Cardiac fibroblast (primary cell): ENCODE data around the gene RNF40.
"Not testable (repeated sequence)": the region's sequence is repeated elsewhere in the genome, so short reads cannot be mapped to it uniquely, and the experiment has no call there.

Experiments used
- DNase-seq, 2 donors: peaks; one replicate each; pipeline versions ENCODE4 v3.0.0 to v3.0.0-alpha.2; 2010; ENCODE audit warnings: low read depth in 2 of 2
- H3K4me3 ChIP-seq, 2 donors: replicated peaks in 1 of 2; 1 replicate in 1 of 2; 2 replicates in 1 of 2; pipeline ENCODE4 v1.5.1; 2011; ENCODE audit warnings: low read depth in 2 of 2, low read length in 2 of 2, mild to moderate bottlenecking in 2 of 2, moderate library complexity in 1 of 2
- TF ChIP-seq, protein P1 (sequence below): IDR thresholded peaks from one replicate; pipeline ENCODE4 v1.5.1; 2011; ENCODE audit warnings: low read depth, mild to moderate bottlenecking, low read length, inconsistent platforms

Gene RNF40

DNA sequence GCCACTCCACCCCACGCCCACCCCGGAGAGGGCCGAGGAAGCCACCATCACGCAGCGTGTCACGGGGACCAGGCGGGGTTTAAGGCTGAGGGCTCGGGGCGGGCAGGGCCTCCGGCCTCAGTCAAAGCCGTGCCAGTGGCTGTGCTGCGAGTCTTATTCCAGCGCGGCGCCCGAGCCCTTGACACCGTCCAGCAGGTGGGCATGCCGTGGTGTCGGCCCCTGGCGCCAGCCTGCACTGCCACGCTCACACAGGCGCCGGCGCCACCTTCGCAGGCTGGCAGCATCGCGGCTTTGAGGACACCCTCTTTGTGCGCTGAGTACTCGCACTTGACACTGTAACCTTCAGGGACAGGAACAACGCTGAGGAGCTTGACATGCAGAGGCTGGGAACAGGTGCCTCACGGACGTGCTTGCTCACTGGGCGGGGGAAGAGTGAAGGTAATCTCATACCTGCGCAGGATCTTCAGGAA lies 58.9 kb downstream of the RNF40 start:
- no peak overlapping the region for H3K4me3 ChIP-seq
- TF ChIP-seq, protein P1, sequence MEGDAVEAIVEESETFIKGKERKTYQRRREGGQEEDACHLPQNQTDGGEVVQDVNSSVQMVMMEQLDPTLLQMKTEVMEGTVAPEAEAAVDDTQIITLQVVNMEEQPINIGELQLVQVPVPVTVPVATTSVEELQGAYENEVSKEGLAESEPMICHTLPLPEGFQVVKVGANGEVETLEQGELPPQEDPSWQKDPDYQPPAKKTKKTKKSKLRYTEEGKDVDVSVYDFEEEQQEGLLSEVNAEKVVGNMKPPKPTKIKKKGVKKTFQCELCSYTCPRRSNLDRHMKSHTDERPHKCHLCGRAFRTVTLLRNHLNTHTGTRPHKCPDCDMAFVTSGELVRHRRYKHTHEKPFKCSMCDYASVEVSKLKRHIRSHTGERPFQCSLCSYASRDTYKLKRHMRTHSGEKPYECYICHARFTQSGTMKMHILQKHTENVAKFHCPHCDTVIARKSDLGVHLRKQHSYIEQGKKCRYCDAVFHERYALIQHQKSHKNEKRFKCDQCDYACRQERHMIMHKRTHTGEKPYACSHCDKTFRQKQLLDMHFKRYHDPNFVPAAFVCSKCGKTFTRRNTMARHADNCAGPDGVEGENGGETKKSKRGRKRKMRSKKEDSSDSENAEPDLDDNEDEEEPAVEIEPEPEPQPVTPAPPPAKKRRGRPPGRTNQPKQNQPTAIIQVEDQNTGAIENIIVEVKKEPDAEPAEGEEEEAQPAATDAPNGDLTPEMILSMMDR: no peak
- no peak for DNase-seq

DNA sequence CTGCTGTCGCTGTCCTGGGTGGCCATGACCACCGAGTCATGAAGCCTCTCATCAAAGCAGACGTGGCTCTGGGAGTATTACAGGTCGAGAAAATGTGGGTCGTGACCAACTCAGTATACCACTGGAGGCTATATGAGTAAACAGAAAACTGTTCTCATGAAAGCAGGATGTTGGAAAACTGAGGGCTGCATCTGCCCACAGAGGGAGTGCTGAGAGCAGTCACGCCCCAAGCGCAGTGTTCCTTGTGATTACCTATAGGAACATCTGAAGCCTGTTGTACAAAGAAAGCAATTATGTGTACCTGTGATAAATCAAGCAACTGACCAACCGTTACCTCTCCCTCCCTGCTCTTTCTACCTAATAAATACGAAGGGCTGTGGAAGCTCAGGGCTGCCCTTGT lies 59.3 kb downstream of the RNF40 start:
- DNase-seq, H3K4me3 ChIP-seq: not testable (repeated sequence)

DNA sequence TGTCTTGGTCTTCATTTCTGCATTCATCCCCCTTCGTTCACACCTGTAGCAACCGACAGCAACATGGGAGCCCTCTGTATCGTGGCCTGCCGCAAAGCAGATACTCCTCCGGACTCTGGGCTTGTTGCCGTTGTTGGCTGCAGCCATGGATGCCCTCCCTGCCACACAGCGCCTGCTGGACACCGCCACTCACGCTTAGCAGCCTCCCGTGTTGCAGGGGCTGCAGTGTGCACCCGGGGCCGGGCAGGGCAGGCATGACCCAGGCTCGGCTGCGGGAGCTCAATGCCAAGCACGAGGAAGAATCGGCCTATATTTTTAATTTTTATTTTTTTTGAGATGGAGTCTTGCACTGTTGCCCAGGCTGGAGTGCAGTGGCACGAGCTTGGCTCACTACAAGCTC lies 59.8 kb downstream of the RNF40 start:
- no peak overlapping the region for H3K4me3 ChIP-seq
- TF ChIP-seq, protein P1: no peak

More for the DNA sequence above, 59.8 kb downstream of the RNF40 start:
- no peak for DNase-seq
